ENCODE data around the gene CST7.

CST7 gene

DNA sequence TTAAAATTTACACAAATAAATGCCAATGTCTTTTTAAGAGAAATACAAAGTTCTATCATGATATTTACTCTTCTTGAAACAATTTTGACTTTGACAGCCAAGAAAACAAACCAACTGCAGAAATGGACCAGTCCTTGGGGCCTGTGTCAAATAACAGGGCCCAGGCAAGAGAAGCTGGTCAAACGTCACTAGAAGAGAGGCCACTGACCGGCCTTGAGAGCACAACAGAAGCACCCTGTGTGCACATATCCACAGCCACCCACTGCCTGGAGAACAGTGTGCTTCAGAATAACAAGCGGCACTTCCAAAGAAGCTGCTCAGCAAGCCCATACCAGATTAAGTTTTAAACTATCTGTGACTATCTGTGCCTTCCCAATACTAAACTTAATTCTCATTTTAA lies 28.7 kb downstream of the CST7 start:
- DNase-seq (ENCODE audit: low read depth) = no peak
- no peak overlapping the region for H3K4me3 ChIP-seq (ENCODE audit: low read depth, low read length)
- TF ChIP-seq CTCF (IDR thresholded peaks at IDR 0.05; ENCODE audit: control insufficient read depth, extremely low read depth, insufficient read depth) = no peak

DNA sequence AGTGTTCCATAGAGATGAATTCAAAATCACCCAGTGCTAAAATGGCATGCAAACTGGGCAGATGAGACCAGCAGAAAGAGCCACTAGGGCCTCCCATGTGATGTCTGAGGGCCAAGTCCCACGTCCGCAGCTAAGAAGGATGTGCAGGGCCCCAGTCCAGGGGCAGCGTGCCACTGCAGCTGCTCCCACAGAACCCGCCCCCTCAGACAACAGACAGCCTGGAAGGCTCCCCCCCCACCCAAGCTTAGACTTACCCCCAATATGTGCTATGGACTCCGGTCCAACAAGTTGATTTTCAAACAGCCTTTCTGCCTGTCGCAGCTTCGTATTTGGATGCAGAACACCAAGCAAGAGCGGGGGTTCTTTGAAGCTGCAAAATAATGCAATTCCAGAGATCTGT lies 29.4 kb downstream of the CST7 start:
- H3K4me3 ChIP-seq (ENCODE audit: low read depth, low read length) = no peak overlapping the region
- no peak for DNase-seq (ENCODE audit: low read depth)
- no peak for TF ChIP-seq CTCF (IDR thresholded peaks at IDR 0.05; ENCODE audit: control insufficient read depth, extremely low read depth, insufficient read depth)

DNA sequence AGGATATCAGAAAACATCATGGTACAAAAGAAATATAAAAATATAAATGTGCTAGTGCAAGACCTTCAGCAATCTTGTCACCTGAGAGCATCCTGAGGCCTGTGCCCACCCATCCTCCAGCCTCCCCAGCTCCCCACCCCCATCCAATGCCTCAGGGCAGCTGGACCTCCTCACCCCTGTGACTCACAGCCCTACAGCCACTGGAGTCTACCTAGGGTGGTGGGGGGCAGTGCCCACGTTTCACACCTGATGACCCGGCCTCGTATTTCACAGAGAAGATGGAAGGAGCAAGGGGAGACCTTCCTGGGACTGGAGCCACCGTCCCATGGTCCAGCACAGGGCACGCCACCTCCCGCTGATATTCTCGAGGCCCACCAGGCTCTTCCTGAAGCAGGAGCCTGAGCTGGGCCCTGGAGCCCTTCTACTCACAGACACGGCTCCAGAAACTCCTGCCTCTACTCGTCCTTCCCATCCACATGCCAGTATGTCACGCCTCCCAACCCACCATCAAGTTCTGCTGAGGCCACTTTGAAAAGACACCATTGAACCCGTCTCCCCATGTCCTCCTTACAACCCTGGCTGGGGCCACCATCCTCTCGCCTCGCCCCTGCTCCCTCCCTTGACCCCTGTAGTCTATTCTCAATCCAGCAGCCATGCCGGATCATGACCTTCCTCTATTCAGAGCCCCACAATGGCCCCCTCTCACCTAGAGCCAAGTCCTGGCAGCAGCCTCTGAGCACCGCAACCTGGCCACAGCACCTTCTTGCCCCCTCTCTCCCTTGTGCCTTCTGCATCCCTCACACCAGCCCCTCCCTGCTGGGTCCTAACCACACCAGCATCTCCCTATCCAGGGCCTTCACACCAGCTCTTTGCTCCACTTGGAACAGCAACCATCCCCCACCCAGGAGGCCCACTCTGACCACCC lies 30.2 kb downstream of the CST7 start:
- TF ChIP-seq CTCF (IDR thresholded peaks at IDR 0.05; ENCODE audit: control insufficient read depth, extremely low read depth, insufficient read depth) = no peak
- H3K4me3 ChIP-seq (ENCODE audit: low read depth, low read length) = no peak overlapping the region
- DNase-seq (ENCODE audit: low read depth) = no peak

DNA sequence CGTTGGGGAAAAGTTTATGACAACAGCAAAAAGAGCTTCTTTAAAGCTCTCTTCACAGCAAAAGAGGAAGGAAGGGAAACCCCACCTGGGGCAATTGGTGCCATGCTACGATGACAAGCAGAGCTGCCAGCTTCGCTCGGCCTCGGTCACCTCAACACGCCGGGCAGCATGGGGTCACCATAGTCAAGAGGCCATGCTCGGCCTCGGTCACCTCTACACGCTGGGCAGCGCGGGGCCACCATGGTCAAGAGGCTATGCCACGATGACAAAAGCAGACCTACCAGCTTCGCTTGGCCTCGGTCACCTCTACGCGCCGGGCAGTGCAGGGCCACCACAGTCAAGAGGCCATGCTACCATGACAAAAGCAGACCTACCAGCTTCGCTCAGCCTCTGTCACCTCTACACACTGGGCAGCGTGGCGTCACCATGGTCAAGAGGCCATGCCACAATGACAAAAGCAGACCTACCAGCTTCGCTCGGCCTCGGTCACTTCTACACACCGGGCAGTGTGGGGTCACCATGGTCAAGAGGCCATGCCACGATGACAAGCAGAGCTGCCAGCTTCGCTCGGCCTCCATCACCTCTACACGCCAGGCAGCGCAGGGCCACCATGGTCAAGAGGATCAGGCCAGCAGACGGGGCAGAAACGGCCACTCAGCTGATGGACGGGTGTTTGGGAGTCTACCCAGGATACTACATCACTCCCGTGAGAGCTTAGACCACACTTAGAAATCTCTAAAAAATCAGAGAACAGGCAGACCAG lies 31.4 kb downstream of the CST7 start:
- no peak for DNase-seq (ENCODE audit: low read depth)
- no peak overlapping the region for H3K4me3 ChIP-seq (ENCODE audit: low read depth, low read length)
- TF ChIP-seq CTCF (IDR thresholded peaks at IDR 0.05; ENCODE audit: control insufficient read depth, extremely low read depth, insufficient read depth) = no peak

- DNase-seq (ENCODE audit: low read depth) = no peak
- no peak overlapping the region for H3K4me3 ChIP-seq (ENCODE audit: low read depth, low read length)
- TF ChIP-seq CTCF (IDR thresholded peaks at IDR 0.05; ENCODE audit: control insufficient read depth, extremely low read depth, insufficient read depth) = no peak
Measured at GRCh38 chr20:24981282-24981681, 32.2 kb downstream of the CST7 start.

GRCh38 chr20:24981790-24982189 lies 32.7 kb downstream of the CST7 start:
- no peak for DNase-seq (ENCODE audit: low read depth)
- no peak overlapping the region for H3K4me3 ChIP-seq (ENCODE audit: low read depth, low read length)
- no peak for TF ChIP-seq CTCF (IDR thresholded peaks at IDR 0.05; ENCODE audit: control insufficient read depth, extremely low read depth, insufficient read depth)

Measured in LNCaP clone FGC (cell line).